DMS 273 treated with DMSO at 0.1 percent for 48 hours (cell line): ENCODE data around the gene PTAFR.

Source experiments
- DNase-seq: peaks from one replicate; lab custom pipeline; 2025; lab: John Stamatoyannopoulos, UW

The PTAFR gene

GRCh38 chr1:28118640-28119307 is 57.7 kb downstream of the PTAFR start:
- DNase-seq, result no peak

DNA sequence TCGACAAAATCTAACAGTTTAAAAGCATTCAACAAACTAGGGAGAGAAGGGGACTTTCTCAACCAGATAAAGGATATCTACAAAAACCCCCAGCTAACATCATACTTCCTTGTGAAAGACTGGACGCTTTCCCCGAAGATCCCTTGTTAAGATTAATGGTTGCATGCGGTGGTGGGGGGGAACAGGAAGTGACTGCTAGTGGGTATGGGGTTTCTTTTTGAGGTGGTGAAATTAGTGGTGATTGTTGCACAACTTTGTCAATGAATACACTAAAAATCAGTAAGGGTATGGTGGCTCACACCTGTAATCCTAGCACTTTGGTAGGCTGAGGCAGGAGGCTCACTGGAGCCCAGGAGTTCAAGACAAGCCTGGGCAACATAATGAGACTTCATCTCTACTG is 61.2 kb downstream of the PTAFR start:
- DNase-seq, result no peak

GRCh38 chr1:28114844-28115243 is 61.6 kb downstream of the PTAFR start:
- no peak for DNase-seq

DNA sequence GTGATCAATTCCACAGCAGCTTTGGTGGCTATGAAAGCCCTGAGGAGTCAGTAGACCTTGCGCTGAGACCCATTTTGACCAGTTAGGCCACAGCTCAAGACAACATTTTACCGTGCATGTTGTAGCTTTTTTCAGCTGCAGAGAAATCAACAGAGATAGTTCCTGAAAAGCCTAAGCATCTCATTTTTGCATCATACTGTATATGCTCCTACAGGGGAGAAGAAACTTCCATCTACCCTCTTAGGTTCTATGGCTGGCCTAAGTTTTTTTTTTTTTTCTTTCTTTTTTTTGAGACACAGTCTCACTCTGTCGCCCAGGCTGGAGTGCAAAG is 63.3 kb downstream of the PTAFR start:
- no peak for DNase-seq

- no peak for DNase-seq
Observed at GRCh38 chr1:28112388-28113241, 63.9 kb downstream of the PTAFR start.

DNA sequence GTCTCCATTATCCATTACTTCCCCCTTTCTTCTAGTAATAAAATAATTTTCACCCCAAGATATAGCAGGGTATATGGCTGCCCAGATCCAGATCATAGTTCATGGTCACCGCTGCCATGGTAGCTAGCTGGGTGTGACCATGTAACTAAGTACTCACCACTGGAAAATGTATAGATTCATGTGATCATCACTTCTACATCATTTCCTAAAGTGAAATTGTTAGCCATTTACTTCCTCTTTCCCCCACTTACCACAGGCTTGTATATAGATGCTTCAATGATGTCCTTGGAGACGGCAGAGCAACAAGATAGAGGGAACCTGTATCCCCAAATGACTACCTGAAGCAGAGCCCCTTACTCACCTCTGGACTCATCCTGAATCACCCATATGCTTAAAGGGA is 65.3 kb downstream of the PTAFR start:
- no peak for DNase-seq

- DNase-seq, result no peak
Observed at GRCh38 chr1:28110555-28110954, 65.9 kb downstream of the PTAFR start.

- DNase-seq, result no peak
Observed at GRCh38 chr1:28109639-28110038, 66.9 kb downstream of the PTAFR start.

- no peak for DNase-seq
Observed at GRCh38 chr1:28108001-28108400, 68.5 kb downstream of the PTAFR start.

DNA sequence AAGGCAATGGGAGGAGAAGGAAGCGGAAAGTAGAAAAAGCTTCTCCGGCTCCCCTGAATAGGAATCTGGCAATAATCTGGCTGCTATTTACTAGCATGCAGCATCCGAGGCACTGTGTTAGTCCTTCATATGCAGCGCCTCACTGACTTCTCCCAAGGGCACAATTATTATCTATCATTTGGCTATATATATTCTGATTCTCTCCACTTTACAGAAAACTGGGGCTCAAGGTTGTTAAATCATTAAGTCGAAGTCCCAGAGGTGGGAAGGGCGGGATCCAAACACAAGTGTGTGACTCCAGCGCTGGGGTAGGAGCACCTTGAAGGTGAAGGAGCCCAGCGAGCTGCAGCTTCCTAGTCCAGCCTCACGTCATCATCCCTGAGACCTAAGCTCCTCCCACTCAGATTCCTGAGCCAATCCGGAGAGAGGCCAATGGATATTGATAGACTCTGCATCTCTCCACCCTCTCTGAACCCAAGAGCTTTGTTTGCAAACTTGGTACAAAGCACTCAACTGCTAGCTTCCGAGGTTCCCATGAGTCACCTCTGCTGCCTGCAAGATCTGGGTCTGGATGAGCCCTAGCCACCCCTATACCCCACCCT is 71.5 kb downstream of the PTAFR start:
- no peak for DNase-seq

DNA sequence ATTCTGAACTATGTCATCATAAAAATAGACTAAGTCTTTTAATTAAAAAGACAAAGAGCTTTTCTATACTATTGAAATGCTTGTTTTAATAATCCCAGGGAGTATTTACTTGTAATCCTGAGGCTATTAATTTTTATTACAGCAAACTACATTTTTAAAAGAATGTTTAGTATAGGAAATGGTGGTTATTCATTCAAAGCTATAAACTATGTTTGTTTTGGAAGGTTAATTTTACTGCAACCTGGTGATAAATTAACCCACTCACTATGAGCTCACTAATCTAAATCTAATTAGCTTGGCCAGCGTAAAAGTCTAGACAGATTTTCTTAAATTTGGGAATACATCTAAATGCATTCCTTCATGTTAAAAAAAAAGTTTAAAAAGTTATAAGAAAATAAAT is 74.3 kb downstream of the PTAFR start:
- DNase-seq, result no peak

DNA sequence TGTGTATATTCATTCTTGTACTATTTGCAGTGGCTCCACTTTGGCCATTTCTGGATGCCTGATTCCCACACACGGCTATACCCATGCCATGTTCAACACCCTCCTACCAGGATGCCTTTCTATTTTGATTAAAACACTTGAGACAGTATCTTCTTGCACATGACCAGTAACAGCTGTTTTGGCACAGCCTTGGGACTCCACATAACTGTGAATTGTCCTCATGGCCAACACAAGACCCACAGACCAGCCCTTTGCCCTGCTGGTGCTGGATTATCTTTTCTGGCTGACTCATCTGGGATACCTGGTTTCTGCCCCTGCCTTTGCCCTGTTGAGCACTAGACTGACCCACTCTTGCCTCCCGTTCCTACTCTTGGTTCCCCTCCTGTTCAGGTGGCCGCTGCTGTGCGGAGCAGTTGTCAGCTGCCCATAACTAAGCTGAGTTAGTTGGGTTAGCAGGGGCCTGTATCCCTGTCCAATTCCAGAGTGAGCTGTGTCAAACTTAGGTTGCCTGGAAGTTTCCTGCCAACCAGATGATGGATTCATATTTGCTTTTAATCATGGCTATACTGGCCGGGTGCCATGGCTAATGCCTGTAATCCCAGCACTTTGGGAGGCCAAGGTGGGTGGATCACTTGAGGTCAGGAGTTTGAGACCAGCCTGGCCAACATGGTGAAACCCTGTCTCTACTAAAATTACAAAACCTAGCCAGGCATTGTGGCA is 77.3 kb downstream of the PTAFR start:
- no peak for DNase-seq
